HG03139 (cell line): ENCODE data around the gene RNF215.
"Not testable (repeated sequence)": the region's sequence is repeated elsewhere in the genome, so short reads cannot be mapped to it uniquely, and the experiment has no call there.

Experiments
- ATAC-seq: cut with Tn5 transposase; IDR thresholded peaks from one replicate; pipeline ENCODE4 v1.9.1; 2021; ENCODE audit not compliant: unreplicated experiment

The RNF215 gene

DNA sequence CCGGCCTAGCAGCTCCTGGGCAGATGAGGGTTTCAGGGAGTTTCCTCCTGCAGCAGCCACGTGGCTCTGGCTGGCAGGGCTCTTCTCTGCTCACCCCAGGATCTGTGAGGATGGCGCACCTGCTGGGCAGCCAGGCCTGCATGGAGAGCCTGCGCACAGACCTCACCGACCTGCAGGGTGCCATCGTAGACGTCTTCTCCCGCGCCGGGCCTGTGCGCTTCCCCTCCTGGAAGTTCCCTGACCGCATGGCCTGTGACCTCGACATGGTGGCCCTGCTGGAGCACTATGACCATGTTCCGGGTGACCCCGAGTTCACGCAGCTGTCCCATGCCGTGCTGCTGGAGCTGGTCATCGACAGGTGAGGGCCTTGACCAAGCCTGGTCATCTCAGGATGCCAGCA is 21.3 kb downstream of the RNF215 start:
- ATAC-seq = no peak

DNA sequence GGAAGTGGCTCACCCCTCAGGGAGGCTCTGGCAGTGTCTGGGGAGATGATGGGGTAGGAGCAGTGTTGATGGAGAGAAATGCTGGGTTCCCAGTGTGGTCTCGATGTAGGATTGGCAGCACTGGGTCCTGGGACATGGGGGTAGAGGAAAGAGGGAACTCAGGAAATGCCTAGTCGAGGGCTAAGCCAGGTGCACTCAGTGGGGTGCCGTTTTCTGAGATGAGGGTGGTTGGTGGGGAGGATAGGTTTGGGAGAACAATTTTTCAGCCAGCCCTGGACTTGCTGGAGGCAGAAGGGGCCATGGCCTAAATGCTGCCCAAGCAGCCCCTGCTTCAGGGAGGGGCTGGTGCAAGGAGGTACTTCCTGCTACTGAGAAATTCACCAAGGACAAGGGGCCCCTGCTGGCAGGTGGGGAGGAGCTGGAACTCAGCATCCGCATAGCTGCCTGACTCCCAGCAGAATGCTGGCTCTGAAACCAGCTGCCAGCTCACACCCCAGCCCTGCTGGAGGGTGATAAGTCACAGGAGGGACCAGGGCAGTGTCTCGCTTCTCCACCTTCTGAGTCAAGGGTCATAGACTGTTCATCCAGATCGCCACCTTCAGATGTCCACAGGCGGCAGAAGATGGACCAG is 24.4 kb downstream of the RNF215 start:
- ATAC-seq = no peak

DNA sequence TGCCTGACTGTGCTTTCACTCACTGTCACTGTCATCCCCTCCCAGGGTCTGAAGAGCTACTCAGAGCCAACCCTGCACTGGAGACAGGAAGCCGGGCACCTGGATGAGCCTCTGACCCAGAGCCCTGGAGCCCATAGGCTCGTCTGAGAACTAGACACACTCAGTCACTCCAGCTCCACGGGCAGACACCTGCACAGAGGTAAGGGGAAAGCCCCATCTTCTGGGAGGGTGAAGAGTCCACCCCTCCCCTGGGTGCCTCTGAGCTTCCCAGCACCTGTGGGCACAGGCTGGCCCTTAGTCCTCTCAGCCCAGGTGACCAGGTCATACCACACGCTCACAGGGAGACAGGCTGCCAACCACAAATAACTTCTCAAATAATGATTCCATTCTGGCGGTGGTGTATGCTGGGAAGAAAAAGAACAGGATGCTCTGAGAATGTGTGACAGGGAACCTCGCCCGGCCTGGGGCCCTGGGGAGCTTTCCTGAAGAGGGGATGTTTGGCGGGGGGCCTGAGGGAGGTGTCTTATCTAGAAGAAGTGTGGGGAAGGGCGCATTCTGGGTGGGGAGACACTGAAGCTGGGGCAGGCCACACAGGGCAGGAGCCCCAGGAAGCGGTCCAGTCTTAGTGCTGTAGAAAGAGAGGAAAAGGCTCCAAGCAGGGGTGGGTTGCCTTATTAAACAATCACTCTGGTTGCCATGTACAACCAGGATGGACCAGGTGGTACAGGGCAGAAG is 25.1 kb downstream of the RNF215 start:
- ATAC-seq = no peak

DNA sequence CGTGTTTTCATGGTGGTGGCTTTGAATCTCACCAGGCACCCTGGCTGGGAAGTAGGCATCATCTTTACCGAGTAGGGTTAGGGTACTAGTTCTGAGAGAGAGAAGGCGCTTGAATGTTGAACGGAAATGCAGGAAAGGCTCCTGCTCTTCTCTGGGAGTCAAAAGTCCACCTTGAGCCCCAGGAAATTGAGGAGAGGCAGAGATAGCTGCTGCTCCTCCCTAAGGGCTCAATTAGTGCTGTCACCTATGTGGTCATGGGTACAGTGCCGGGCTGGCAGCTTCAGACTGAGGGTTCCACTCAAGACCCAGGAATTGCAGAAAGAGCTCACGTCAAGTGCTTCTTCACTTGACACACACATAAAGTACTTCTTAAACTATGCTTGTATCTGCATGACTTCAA is 28.7 kb downstream of the RNF215 start:
- no peak for ATAC-seq

DNA sequence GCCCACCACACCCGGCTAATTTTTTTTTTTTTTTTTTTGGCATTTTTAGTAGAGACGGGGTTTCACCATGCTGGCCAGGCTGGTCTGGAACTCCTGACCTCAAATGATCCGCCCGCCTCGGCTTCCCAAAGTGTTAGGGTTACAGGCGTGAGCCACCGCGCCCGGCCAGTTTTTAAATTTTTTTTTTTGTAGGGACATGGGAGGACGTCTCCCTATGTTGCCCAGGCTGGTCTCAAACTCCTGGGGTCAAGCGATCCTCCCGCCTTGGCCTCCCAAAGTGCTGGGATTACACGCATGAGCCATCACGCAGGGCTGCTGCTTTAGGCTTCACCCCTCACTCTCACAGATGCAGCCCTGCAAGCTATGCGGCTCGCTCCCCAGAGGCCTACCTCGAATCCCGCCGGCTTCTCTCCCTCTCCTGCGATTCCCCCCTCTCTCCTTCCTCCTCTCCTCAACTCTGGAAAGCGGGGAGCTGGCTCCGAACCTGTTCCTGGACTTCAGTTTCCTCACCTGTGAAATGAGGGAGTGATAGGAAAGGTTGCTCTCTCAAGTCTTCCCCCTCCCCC is 29.5 kb downstream of the RNF215 start:
- ATAC-seq = no peak

DNA sequence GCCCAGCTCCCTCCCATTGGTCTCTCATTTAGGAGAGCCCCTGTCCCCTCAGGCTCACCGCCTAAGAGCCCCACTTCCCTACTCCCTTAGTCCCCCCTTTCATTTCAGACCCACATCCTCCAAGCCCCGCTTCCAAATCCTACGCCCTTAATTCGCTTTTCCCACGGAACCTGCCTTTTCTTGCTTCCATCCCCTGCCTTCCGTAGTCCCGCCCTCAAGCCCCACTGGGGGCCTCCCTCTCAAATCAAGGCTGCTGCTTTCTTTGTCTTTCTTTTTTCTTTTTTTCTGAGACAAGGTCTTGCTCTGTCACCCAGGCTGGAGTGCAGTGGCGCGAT is 30.0 kb downstream of the RNF215 start:
- no peak for ATAC-seq

DNA sequence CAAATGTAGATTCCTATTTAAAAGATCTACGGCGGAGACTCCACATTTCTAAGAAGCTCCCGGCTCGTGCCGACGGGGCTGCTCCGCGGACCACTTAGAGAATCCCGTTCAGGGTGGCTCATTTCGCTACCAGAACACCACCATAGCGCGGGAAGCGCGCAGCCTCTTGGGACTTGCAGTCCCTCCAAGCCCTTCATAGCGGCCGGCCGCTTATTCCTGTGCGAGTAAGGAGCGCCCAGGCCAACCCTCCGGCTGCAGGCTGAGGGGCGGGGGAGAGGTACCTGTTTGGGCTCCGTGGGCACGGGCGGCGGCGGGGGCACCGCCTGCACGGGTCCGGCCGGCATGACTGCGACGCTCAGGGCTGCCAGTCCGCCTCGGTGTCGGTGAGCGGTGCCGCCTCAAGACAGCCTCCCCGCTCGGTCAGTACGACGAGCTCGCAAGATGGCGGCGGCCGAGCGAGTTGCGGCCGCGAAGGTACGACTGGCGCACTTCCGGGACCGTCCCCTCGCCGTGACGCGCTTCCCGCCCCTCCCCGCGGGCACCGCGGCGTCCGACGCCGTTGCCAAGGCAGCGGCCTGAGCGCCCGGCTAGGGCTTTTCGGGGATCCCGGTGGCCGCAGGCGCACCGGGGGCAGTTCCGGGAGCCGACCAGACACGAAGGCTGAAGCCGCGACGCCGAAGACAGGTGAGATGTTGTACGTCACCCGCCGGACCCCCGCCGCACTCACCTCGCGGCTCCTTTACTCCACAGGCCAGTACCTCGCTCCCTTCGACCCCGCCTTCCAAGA is 30.6 kb downstream of the RNF215 start, which contains the start of the genes CCDC157 and SF3A1:
CCDC157 (plus strand) TSS at position 559 of the 787 bp plus-strand sequence. CDS start 8,994 bp downstream, outside the sequence.
SF3A1 (minus strand) TSS at position 446 of the 787 bp plus-strand sequence; CDS start at position 344, 102 bp downstream.
- peak; percentile 83 for ATAC-seq

DNA sequence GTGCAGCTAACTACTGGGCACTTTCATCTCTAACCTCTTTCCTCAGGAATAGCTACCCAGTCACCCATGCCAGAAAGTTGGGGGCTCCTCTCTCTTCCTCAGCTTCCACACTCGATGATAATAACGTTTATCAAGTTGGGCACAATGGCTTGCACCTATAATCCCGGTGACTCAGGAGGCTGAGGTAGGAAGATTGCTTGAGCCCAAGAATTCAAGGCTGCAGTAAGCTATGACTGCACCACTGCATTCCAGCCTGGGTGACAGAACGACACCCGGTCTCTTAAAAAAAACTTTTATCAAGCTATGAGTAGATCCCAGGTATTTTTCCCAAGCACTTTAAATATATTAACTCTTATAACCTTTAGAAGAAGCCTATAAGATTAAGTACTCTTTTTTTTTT is 32.6 kb downstream of the RNF215 start:
- no peak for ATAC-seq

DNA sequence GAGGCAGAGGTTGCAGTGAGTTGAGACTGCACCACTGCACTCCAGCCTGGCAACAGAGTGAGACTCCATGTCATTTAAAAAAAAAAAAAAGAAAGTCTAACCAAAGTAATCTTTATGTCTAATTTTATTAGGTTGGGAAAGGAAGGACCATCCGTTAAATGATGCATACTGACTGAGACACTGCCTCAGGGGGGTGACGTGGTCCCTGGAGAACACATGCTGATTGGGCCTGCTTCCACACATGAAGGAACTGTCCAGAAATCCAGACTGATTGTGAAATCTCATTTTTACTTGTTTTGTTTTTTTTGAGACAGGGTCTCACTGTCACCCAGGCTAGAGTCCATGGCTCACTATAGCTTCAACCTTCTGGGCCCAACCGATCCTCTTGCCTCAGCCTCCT is 36.0 kb downstream of the RNF215 start:
- no peak for ATAC-seq

DNA sequence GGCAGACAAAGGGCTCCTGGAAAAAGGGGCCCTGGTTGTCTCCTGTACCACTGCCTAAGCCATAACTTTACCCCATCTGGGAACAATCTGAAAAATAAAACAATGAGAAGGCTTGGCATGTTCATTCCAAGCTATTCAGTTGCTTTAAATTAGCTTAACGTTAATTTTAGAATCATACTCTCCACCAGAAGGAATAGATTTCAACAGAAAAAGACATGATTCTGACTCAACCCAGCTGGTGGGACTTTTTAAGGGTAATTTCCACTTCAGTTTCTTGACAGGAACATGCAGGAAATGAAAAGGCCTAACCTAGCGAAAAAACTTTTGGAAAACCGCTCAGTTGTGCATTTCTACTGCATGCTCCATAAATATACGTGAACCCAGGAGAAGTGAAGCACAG is 38.4 kb downstream of the RNF215 start:
- ATAC-seq = no peak

DNA sequence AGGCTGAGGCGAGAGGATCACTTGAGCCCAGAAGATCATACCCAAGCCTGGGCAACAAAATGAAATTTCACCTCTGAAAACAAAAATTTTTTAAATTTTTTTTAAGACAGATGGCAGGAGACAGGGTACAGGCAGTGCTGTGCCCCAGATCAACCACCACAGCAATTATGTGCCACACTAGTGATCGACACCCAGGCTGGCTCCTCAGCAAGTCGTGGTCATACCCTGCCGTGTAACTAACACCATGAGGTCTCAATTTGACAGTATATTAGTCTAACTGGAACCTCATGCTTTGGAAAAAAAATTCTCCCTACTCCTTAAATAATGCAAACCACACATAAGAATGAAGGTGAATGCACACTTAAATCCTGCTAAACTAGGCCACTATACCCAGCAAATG is 38.8 kb downstream of the RNF215 start:
- no peak for ATAC-seq

DNA sequence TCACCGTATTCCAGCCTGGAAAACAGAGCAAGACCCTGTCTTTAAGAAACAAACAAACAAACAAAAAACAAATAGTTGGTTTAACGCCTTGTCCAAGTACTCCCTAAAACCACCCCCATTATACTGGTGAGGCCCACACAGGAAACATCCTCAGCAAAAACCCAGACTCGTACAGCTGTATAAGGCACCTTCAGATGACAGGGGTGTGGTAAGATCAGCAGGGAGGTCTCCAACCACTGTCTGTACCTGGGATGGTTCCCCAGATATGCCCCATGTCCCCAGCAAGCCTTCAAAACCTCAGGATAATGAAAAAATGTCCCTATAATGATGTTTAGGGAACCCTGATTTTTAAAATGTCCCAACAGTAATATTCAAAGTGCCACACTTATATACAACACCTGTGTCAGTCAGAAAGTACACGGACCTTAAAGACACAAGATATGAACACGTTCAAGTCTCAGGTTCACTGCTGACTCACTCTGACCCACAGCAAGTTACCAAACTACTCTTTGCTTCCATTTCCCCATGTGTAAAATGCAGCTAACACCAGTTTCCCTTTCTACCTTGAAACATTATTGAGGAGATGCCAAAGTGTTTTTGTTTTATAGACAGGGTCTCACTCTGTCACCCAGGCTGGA is 39.8 kb downstream of the RNF215 start:
- no peak for ATAC-seq

DNA sequence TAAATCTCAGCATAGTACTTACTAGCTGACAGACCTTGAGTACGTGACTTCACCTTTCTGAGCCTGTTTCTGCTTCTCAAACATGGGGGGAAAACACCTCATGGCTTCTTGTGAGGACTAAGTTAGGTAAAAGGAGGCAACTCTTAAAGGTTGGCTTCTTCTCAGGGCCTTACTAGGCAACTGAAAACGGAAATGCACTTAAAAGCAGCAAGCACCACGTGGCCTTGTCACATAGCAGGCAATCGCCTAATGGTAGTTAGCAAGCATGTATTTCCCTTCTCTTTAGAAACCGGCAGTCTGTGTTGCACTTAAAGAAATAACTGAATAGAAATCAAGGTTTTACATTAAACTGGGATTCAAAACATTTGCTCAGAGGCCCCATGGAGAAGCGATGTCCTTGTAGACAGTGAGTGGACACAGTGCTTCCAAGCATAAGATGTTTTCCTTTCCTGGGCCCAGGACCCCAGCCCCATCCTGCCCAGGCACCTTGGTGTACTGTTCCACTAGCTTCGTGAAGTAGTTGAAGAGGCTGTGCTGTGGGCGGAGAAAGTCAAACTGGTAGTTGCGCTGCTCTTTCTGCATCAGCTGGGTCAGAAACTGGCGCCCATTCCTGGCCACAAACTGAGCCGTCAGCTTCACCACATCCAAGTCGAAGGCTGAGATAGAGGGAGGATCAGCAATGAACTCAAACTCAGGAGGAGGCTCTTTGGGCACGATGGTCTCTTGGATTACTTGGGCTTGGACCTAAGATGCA is 42.6 kb downstream of the RNF215 start:
- ATAC-seq = no peak

DNA sequence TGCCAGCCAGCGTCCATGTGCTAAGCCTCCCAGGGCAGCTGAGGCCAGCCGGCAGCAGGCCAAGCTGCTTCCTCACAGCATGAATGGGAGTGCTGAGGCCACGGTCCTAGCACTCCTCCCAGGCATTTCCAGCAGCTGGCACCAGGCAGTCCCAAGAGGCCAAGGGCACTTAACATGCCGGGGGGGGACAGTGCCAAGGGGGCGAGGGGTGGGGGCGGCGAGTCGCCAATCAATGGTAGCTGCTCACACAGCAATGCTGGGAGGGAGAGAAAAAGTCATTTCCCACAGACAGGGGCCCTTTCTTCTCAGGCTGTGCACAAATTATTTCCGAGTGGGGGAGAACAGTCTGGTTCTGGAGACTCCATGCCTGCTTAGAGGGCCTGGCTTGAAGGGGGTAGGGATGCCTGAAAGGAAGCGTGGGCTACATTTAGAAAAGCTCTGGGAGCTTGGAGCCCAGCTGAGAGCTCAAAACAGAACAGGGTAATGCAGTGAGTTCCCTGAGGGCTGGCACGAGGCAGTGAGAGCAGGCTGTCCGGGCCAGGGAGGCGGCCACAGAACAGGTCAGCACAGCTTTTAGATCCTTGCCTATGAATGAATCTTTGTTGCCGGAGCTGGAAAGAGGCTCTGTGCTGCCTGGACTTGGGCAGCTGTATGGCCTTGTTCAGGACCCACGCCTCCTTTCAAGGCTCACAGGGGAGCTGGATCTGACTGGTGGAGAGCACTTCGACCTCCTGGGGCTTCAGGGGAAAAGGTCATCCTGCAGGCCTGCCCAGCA is 46.1 kb downstream of the RNF215 start:
- no peak for ATAC-seq

DNA sequence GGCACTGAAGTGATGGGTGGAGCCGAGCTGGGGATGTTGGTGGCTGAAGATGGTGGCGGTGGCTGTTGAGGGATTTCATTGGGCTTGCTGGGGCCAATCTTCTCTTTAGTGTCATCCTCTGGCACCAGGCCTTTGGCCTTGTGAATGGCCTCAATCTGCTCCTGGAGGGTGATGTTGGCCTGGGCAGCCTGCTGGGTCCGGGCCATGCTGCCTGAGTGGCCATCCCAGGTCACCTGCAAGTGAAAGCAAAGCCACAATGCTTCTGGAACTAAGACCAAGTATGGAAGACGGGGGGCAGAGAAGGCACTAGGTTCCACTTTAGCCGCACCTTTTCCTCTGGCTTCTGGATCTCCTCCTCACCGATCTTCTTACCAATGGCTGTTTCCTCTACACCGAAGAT is 48.4 kb downstream of the RNF215 start:
- no peak for ATAC-seq

DNA sequence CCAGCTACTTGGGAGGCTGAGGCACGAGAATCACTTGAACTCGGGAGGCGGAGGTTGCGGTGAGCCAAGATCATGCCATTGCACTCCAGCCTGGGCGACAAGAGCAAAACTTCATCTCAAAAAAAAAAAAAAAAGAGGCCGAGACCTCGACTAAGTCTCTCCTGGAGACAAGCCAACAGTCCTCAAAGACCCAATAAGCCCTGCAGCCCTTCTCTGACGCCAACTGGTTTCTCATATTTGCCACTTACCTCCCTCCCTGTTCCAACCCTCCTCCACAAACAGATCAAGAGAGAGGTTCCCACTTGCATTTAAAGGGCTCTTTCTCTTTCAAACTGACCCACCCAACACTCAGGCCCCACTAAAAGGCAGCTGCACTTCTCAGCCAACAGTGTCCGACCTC is 48.9 kb downstream of the RNF215 start:
- not testable (repeated sequence) for ATAC-seq

DNA sequence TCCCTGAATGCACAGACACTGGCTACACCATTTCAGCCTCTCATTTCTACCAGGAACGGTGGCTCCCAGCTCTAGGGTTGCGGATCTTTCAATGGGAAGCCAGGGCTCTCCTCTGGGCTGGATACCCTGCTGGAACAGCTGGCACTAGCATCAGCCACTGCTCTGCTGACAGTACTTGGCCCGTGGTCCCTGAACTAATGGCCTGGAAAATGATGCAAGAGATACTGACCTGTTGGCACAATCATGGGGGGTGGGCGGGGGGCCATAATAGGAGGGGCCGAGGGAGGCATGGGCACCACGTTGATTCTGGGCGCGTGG is 49.8 kb downstream of the RNF215 start:
- ATAC-seq = no peak

DNA sequence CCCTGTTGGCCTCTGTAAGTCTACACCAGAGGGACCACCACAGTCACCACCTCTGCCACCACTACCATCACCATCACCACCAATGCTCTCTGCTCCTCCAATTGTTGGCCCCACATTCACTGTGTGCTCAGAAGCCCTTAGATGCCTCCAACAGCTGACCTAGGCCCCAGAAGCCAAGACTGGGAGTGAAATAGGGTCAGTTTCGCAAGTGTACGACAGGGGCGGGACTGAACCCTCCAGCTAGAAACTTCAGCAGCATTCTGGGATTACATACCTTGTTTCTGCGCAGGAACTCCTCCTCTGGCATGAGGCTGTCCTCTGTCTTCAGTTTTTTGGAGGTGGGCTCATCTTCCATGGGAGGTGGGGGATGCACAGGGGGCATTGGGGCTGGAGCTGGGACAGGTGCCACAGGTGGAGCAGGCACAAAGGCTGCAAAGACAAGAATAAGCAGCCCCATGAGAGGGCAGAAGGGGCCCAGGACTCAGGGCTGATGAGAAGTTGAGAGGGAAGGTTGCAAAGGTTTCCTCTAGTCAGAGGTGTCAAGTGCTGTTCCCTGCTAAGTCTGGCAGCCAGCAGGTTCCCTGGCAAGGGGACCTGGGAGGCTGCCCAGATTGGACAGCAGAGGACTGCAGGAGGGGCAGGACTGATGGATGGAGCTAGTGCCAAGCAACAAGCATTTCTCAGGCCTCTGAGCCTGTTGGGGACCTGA is 50.3 kb downstream of the RNF215 start:
- ATAC-seq = no peak

DNA sequence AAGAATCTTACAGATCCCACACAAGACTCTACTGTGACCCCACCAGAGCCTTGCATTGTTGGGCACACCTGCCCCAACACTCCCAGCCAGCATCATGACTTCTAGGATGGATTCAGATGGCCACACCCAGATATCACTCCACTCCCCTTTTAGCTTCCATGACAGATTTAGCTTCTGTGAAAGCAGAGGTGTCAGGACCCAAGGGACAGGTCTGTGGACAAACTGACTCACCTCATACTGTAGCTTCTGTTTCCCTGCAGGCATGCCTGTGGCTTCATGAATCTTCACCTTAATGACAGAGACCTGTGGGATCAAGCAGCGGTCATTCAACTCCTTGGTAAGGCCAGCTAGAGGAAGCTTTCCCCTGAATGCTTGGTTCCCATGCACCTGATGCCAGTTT is 52.0 kb downstream of the RNF215 start:
- no peak for ATAC-seq
